Fibroblast of pulmonary artery (primary cell): Measurements from ENCODE around the gene FRA10AC1.

ENCODE experiments used
- DNase-seq: peaks from one replicate; pipeline ENCODE4 v3.0.0-alpha.2; 2010; ENCODE audit warnings: low read depth
- H3K4me3 ChIP-seq: replicated peaks from 2 replicates; pipeline ENCODE4 v1.5.1; 2011; ENCODE audit warnings: low read depth, mild to moderate bottlenecking, control low read depth, low read length, moderate library complexity
- TF ChIP-seq, protein P1 (sequence below): IDR thresholded peaks from 2 replicates; pipeline ENCODE4 v1.5.1; 2011; ENCODE audit warnings: mild to moderate bottlenecking, control low read depth, low read length, inconsistent platforms; ENCODE audit errors: missing control alignments

The FRA10AC1 gene

GRCh38 chr10:93671042-93671441 lies 31.4 kb downstream of the FRA10AC1 start:
- DNase-seq = no peak
- TF ChIP-seq, protein P1, sequence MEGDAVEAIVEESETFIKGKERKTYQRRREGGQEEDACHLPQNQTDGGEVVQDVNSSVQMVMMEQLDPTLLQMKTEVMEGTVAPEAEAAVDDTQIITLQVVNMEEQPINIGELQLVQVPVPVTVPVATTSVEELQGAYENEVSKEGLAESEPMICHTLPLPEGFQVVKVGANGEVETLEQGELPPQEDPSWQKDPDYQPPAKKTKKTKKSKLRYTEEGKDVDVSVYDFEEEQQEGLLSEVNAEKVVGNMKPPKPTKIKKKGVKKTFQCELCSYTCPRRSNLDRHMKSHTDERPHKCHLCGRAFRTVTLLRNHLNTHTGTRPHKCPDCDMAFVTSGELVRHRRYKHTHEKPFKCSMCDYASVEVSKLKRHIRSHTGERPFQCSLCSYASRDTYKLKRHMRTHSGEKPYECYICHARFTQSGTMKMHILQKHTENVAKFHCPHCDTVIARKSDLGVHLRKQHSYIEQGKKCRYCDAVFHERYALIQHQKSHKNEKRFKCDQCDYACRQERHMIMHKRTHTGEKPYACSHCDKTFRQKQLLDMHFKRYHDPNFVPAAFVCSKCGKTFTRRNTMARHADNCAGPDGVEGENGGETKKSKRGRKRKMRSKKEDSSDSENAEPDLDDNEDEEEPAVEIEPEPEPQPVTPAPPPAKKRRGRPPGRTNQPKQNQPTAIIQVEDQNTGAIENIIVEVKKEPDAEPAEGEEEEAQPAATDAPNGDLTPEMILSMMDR = no peak
- H3K4me3 ChIP-seq = no peak overlapping the region

DNA sequence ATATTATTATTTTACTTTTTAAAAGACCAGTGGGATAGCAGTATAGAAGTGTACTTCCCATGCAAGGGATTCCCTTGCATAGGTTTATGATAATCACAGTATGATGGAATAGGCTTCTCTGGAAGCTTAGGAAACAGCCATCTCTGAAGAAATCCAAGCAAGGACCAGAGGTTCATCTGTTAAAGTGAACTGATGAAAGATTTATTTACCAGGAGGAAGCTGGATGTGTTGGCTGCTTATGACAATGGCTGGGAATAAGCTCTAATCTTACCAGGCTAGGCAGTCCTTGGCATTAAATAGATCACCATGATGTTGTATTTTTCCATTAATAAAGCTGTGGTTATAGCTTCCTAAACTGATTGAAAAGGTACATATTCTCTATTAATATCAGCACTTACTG lies 32.0 kb downstream of the FRA10AC1 start:
- DNase-seq = no peak
- H3K4me3 ChIP-seq = no peak overlapping the region
- TF ChIP-seq, protein P1 = no peak

- DNase-seq = no peak
- H3K4me3 ChIP-seq = no peak overlapping the region
- TF ChIP-seq, protein P1 = no peak
Observed at GRCh38 chr10:93667795-93668194, 34.6 kb downstream of the FRA10AC1 start.

- TF ChIP-seq, protein P1 = no peak
- H3K4me3 ChIP-seq = no peak overlapping the region
- DNase-seq = no peak
Observed at GRCh38 chr10:93666030-93666429, 36.4 kb downstream of the FRA10AC1 start.

- no peak overlapping the region for H3K4me3 ChIP-seq
- DNase-seq = no peak
- TF ChIP-seq, protein P1 = no peak
Observed at GRCh38 chr10:93657757-93658156, 44.6 kb downstream of the FRA10AC1 start.

- no peak for DNase-seq
- H3K4me3 ChIP-seq = no peak overlapping the region
- TF ChIP-seq, protein P1 = no peak
Observed at GRCh38 chr10:93656155-93656554, 46.2 kb downstream of the FRA10AC1 start.

DNA sequence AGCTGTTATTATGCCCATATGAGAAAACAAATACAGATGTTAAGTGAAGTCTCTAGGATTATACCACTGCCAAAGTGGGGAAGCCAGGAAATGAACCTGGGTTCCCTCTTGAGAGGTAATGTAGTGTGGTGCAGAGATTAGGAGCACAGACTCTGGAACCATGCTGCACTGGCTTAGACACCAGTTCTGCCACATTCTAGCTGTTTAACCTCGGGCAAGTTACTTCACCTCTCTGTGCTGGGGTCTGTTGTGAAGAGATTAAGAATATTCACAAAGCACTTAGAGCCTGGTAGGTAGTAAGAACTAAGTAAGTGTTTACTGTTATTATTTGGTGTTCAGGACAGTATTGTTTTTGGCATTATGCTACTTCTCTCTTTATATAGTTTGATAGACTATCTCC lies 48.2 kb downstream of the FRA10AC1 start:
- TF ChIP-seq, protein P1 = no peak
- no peak overlapping the region for H3K4me3 ChIP-seq
- DNase-seq = no peak
